ENCODE data around the gene CRABP2. TPM values are rescaled to one million over a fixed set of nuclear protein-coding genes. Genes with fewer than 3 reads are reported as not detected.

CRABP2 gene
- total RNA-seq, 1 donor from 2014 or later: 97.7 TPM

DNA sequence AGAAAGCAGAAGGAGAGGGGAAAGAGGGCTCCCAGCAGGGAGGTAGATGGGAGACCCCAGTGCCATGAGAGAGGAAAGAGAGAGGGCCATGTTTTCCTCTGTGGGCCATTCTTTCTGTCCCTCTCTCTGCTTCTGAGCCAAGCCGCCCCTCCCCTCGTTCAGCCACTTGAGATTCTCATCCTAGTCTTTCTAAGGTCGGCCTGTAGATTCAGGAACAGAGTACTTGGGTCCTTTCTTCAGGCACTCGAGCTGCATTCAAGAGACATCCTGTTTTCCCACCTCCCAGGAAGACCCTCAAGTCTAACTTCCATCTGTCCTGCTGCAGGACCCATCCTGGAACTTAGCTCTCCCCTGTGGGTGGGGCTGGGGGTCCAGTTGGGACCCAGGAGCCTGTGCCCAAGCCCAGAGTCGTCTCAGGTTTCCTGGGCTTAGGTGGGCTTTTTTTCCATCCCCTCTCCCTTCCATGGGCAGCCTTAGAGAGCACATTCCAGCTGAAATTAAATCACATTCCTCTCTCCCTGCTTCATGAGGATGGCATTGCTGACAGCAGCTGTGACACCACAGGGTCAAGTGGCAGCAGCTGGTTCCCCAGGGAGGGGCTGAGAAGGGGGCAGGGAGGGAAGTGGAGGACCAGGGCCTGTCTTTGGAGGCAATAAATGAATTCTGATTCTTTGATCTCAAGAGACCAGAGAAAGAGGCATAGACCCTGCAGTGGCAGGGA is 41.2 kb downstream of the CRABP2 start:
- DNase-seq (ENCODE audit: extremely low spot score in 2 of 2): no peak
- no peak overlapping the region for H3K4me3 ChIP-seq
- intact Hi-C loops (cut with DNase I): no loop called here

DNA sequence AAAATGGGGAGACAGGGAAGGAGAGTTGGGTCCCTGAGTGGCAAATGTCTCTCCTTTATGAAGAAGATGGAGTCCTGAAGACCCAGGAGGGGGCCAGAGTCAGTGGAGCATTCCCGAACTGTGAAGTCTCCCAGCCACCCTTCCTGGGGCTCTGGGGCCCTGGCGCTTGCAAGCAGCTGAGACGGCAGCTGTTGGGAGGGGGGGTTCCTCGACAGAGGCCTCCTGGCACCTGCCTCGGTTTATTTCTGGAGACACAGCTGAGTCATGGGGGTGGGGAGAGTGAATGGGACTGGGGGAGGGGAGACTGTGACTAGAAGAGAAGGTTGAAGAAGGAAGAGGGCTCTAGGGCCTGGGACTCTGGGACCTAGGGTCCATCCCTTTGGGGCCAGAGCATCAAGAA is 42.2 kb downstream of the CRABP2 start:
- peaks cover 74% of the 10 kb centered on the region for H3K4me1 ChIP-seq
- H3K4me3 ChIP-seq: no peak overlapping the region
- DNase-seq (ENCODE audit: extremely low spot score in 2 of 2): no peak
- H3K9me3 ChIP-seq: no peaks in the 10 kb centered on the region
- no peaks in the 10 kb centered on the region for H3K27me3 ChIP-seq
- peak overlapping the region; percentile 85 for H3K27ac ChIP-seq
- no peaks in the 10 kb centered on the region for H3K36me3 ChIP-seq
- intact Hi-C loops (cut with DNase I): no loop called here
- TF ChIP-seq POLR2AphosphoS5 (IDR thresholded peaks at IDR 0.05; ENCODE audit: insufficient read depth in 1 of 2, low read depth in 1 of 2): no peak
- TF ChIP-seq POLR2A (IDR thresholded peaks at IDR 0.05): no peak
- TF ChIP-seq, protein P1, sequence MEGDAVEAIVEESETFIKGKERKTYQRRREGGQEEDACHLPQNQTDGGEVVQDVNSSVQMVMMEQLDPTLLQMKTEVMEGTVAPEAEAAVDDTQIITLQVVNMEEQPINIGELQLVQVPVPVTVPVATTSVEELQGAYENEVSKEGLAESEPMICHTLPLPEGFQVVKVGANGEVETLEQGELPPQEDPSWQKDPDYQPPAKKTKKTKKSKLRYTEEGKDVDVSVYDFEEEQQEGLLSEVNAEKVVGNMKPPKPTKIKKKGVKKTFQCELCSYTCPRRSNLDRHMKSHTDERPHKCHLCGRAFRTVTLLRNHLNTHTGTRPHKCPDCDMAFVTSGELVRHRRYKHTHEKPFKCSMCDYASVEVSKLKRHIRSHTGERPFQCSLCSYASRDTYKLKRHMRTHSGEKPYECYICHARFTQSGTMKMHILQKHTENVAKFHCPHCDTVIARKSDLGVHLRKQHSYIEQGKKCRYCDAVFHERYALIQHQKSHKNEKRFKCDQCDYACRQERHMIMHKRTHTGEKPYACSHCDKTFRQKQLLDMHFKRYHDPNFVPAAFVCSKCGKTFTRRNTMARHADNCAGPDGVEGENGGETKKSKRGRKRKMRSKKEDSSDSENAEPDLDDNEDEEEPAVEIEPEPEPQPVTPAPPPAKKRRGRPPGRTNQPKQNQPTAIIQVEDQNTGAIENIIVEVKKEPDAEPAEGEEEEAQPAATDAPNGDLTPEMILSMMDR (IDR thresholded peaks at IDR 0.05): no peak

More for the DNA sequence above, 41.2 kb downstream of the CRABP2 start:
- Histone ChIP-seq H3K36me3 (no peaks in the 10 kb centered on the region), H3K27me3 (no peaks in the 10 kb centered on the region), H3K27ac (peak overlapping the region; percentile 85), H3K9me3 (no peaks in the 10 kb centered on the region), H3K4me1 (peaks cover 82% of the 10 kb centered on the region)
- TF ChIP-seq POLR2AphosphoS5 (IDR thresholded peaks at IDR 0.05; ENCODE audit: insufficient read depth in 1 of 2, low read depth in 1 of 2) (no peak), POLR2A (IDR thresholded peaks at IDR 0.05) (no peak)
- TF ChIP-seq, protein P1 (IDR thresholded peaks at IDR 0.05): no peak

DNA sequence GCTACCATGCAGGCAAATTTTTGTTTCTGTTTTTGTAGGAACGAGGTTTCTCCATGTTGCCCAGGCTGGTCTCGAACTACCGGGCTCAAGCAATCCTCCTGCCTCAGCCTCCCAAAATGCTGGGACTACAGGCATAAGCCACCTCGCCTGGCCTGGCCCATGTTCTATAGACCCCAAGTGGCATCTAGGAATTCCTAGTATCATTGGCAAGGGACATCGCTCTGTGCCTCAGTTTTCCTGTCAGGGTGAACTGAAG is 42.7 kb downstream of the CRABP2 start:
- Histone ChIP-seq H3K4me1 (peaks cover 72% of the 10 kb centered on the region), H3K27me3 (no peaks in the 10 kb centered on the region), H3K9me3 (no peaks in the 10 kb centered on the region), H3K36me3 (no peaks in the 10 kb centered on the region), H3K4me3 (no peak overlapping the region), H3K27ac (peak overlapping the region; percentile 85)
- no peak for TF ChIP-seq POLR2AphosphoS5 (IDR thresholded peaks at IDR 0.05; ENCODE audit: insufficient read depth in 1 of 2, low read depth in 1 of 2)
- no peak for TF ChIP-seq POLR2A (IDR thresholded peaks at IDR 0.05)
- TF ChIP-seq, protein P1 (IDR thresholded peaks at IDR 0.05): no peak
- intact Hi-C loops (cut with DNase I): no loop called here
- no peak for DNase-seq (ENCODE audit: extremely low spot score in 2 of 2)

DNA sequence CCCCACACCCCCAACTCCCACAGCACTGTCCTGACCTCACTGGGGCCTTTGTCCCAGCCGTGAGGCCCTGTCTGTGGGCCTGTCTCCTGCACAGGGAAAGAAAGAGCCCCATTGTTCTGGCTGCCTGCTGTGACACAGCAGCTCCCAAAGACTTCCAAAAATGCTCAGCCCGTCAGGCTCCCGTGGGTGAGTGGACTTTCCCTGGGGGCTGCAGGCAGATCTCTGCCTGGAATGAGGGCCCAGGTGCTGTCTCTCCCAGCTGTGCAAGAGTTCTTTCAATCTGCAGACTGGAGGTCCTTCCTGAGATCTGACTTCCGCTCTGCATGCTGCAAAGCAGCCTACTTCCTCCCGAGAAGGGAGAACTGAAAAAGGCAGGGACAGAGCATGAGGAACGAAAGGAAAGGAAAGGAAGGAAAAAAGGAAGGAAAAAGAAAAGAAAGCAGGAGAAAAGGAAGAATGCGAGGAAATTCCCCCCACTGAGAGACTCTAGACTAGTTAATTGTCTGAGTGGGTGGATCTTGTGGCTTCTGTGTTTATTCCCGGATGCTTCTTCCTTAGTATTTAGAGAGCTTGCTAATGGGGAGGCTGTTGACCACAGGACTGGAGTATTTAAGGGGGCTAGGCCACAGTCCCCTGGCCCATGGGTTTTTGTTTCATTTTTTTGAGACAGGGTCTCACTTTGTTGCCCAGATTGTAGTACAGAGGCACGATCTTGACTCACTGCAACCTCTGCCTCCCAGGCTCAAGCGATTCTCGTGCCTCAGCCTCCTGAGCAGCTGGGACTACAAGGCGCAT is 43.2 kb downstream of the CRABP2 start:
- Histone ChIP-seq H3K27me3 (no peaks in the 10 kb centered on the region), H3K4me1 (peaks cover 72% of the 10 kb centered on the region), H3K4me3 (no peak overlapping the region), H3K9me3 (no peaks in the 10 kb centered on the region), H3K27ac (peak overlapping the region; percentile 85), H3K36me3 (no peaks in the 10 kb centered on the region)
- no peak for DNase-seq (ENCODE audit: extremely low spot score in 2 of 2)
- TF ChIP-seq, protein P1 (IDR thresholded peaks at IDR 0.05): no peak
- TF ChIP-seq POLR2A (IDR thresholded peaks at IDR 0.05) (no peak), POLR2AphosphoS5 (IDR thresholded peaks at IDR 0.05; ENCODE audit: insufficient read depth in 1 of 2, low read depth in 1 of 2) (no peak)
- intact Hi-C loops (cut with DNase I): no loop called here

DNA sequence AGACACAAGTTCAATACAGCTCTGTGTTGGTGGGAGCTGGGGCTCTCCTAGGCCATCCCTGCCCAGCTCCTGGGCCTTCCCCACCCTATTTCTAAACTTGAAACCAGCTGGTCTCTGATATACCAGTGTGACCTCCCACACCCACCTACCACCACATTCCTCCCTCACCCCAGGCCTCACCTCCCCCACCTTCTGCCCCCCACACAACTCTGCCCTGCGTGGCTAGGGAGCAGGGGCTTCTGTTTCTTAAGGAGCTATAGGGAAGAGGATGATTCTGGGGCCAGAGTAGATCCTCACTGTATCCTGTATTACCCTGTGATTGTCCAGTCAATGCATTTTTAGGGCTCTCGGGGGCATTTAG is 44.7 kb downstream of the CRABP2 start:
- TF ChIP-seq POLR2AphosphoS5 (IDR thresholded peaks at IDR 0.05; ENCODE audit: insufficient read depth in 1 of 2, low read depth in 1 of 2) (no peak), POLR2A (IDR thresholded peaks at IDR 0.05) (no peak)
- TF ChIP-seq, protein P1 (IDR thresholded peaks at IDR 0.05): no peak
- H3K4me1 ChIP-seq: peaks cover 75% of the 10 kb centered on the region

More for the DNA sequence above, 44.7 kb downstream of the CRABP2 start:
- no peaks in the 10 kb centered on the region for H3K27me3 ChIP-seq
- no peak for DNase-seq (ENCODE audit: extremely low spot score in 2 of 2)
- intact Hi-C loops (cut with DNase I): loop anchor here (2.0 kb wide), 1 partner anchor 16 kb away; the partner anchor contains the start of gene NES
- H3K36me3 ChIP-seq: no peaks in the 10 kb centered on the region
- H3K9me3 ChIP-seq: no peaks in the 10 kb centered on the region
- H3K27ac ChIP-seq: peak overlapping the region; percentile 85
- no peak overlapping the region for H3K4me3 ChIP-seq

Data from vagina (tissue), 2 donors.